ENCODE measurements around the gene UBTD1.

GRCh38 chr10:97511711-97512440 lies 13.2 kb downstream of the UBTD1 start:
- TF ChIP-seq, protein P1, sequence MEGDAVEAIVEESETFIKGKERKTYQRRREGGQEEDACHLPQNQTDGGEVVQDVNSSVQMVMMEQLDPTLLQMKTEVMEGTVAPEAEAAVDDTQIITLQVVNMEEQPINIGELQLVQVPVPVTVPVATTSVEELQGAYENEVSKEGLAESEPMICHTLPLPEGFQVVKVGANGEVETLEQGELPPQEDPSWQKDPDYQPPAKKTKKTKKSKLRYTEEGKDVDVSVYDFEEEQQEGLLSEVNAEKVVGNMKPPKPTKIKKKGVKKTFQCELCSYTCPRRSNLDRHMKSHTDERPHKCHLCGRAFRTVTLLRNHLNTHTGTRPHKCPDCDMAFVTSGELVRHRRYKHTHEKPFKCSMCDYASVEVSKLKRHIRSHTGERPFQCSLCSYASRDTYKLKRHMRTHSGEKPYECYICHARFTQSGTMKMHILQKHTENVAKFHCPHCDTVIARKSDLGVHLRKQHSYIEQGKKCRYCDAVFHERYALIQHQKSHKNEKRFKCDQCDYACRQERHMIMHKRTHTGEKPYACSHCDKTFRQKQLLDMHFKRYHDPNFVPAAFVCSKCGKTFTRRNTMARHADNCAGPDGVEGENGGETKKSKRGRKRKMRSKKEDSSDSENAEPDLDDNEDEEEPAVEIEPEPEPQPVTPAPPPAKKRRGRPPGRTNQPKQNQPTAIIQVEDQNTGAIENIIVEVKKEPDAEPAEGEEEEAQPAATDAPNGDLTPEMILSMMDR (IDR thresholded peaks at IDR 0.05) = no peak
- no peak for TF ChIP-seq EP300 (IDR thresholded peaks at IDR 0.05)
